ENCODE measurements around the gene GSTT2B.
"Not testable (repeated sequence)": the region's sequence is repeated elsewhere in the genome, so short reads cannot be mapped to it uniquely, and the experiment has no call there.

GSTT2B gene

GRCh38 chr22:23938328-23939016 lies 22.5 kb downstream of the GSTT2B start:
- no peak for DNase-seq

- no peak for DNase-seq
Observed at GRCh38 chr22:23926561-23926960, 34.4 kb downstream of the GSTT2B start.

- no peak for DNase-seq
Observed at GRCh38 chr22:23925020-23925606, 35.9 kb downstream of the GSTT2B start.

GRCh38 chr22:23922921-23923320 lies 38.1 kb downstream of the GSTT2B start:
- no peak for DNase-seq

GRCh38 chr22:23921586-23922201 lies 39.3 kb downstream of the GSTT2B start:
- DNase-seq = not testable (repeated sequence)

- DNase-seq = not testable (repeated sequence)
Observed at GRCh38 chr22:23920267-23920611, 40.8 kb downstream of the GSTT2B start.

GRCh38 chr22:23915290-23915689 lies 45.7 kb downstream of the GSTT2B start:
- DNase-seq = no peak

GRCh38 chr22:23913661-23914353 lies 47.2 kb downstream of the GSTT2B start:
- peak; percentile 100 for DNase-seq

- peak; percentile 46 for DNase-seq
Observed at GRCh38 chr22:23913306-23913660, 47.7 kb downstream of the GSTT2B start.

GRCh38 chr22:23912293-23912903 lies 48.6 kb downstream of the GSTT2B start:
- DNase-seq = no peak

GRCh38 chr22:23911318-23911980 lies 49.5 kb downstream of the GSTT2B start:
- DNase-seq = no peak

GRCh38 chr22:23910496-23911190 lies 50.4 kb downstream of the GSTT2B start:
- no peak for DNase-seq

- no peak for DNase-seq
Observed at GRCh38 chr22:23909296-23909898, 51.6 kb downstream of the GSTT2B start.

- no peak for DNase-seq
Observed at GRCh38 chr22:23908587-23909205, 52.3 kb downstream of the GSTT2B start.

GRCh38 chr22:23907423-23907822 lies 53.6 kb downstream of the GSTT2B start:
- DNase-seq = not testable (repeated sequence)
